ENCODE measurements around the gene HOOK2. TPM values are rescaled to one million over a fixed set of nuclear protein-coding genes. Genes with fewer than 3 reads are reported as not detected.

HOOK2 gene
- total RNA-seq, 1 donor from 2014 or later, result 65.3 TPM

DNA sequence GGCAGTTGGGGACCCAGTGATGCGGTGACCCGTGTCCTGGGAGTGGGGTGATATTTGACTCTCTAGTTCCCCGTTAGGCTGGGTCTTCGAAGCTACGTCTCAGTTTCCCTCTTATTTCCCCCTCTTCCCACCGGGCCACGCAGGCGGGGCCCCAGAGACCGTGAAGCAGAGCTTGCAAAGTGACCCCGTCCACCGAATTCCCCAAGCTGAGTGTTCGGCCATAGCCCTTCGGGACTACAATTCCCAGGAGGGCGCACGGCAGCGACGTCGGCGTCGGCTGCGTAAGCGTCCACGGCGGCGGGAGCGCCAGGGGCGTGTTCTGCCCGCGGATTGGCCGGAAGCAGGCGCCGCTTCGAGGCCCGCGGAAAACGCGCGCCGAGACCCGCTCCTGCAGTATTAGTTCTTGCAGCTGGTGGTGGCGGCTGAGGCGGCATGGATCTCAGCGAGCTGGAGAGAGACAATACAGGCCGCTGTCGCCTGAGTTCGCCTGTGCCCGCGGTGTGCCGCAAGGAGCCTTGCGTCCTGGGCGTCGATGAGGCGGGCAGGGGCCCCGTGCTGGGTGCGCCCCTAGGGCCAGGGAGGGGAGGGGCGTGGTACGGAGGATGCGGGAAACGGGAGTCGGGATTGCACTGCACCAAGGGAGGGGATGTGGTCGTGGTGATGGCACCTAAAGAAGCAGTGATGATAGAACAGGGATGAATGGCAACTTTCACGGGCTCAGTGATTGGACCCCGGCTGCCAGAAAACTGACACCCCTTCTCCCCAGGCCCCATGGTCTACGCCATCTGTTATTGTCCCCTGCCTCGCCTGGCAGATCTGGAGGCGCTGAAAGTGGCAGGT, 31.1 kb upstream of the HOOK2 start, which contains the start of gene RNASEH2A:
RNASEH2A (plus strand) TSS at position 343 of the 840 bp plus-strand sequence; CDS start at position 433, 90 bp downstream.
- Histone ChIP-seq H3K4me3 (peak within 1 kb of the TSS; percentile 67), H3K4me1 (peaks cover 15% of the 10 kb centered on the region), H3K27ac (peak within 1 kb of the TSS; percentile 32), H3K9me3 (no peaks in the 10 kb centered on the region), H3K27me3 (no peaks in the 10 kb centered on the region), H3K36me3 (peaks cover 8% of the 10 kb centered on the region)
- ATAC-seq, result peak; percentile 93
- DNase-seq, result peak; percentile 95
- intact Hi-C loops (cut with DNase I), result no loop called here
- TF ChIP-seq, protein P1, sequence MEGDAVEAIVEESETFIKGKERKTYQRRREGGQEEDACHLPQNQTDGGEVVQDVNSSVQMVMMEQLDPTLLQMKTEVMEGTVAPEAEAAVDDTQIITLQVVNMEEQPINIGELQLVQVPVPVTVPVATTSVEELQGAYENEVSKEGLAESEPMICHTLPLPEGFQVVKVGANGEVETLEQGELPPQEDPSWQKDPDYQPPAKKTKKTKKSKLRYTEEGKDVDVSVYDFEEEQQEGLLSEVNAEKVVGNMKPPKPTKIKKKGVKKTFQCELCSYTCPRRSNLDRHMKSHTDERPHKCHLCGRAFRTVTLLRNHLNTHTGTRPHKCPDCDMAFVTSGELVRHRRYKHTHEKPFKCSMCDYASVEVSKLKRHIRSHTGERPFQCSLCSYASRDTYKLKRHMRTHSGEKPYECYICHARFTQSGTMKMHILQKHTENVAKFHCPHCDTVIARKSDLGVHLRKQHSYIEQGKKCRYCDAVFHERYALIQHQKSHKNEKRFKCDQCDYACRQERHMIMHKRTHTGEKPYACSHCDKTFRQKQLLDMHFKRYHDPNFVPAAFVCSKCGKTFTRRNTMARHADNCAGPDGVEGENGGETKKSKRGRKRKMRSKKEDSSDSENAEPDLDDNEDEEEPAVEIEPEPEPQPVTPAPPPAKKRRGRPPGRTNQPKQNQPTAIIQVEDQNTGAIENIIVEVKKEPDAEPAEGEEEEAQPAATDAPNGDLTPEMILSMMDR (IDR thresholded peaks at IDR 0.05), result no peak

DNA sequence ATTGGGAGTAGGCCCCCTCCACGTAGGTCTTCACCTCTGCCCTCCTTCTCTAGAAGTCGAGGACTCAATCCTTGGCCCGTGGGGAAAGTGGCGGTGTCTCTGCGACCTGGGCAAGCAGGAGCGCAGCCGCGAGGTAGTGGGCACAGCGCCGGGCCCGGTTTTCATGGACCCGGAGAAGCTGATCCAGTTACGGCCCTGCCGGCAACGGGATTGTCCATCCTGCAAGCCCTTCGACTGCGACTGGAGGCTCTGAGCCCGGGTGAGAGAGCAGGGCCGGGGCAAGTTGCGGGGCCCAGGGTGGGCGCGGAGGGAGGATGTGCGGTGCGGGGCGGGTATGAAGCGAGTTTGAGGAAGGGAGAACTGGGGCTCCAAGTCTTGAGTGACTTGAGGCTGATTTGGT, 28.7 kb upstream of the HOOK2 start:
- Histone ChIP-seq H3K27ac (no peak overlapping the region), H3K4me1 (peaks cover 22% of the 10 kb centered on the region)
- intact Hi-C loops (cut with DNase I), result no loop called here

DNA sequence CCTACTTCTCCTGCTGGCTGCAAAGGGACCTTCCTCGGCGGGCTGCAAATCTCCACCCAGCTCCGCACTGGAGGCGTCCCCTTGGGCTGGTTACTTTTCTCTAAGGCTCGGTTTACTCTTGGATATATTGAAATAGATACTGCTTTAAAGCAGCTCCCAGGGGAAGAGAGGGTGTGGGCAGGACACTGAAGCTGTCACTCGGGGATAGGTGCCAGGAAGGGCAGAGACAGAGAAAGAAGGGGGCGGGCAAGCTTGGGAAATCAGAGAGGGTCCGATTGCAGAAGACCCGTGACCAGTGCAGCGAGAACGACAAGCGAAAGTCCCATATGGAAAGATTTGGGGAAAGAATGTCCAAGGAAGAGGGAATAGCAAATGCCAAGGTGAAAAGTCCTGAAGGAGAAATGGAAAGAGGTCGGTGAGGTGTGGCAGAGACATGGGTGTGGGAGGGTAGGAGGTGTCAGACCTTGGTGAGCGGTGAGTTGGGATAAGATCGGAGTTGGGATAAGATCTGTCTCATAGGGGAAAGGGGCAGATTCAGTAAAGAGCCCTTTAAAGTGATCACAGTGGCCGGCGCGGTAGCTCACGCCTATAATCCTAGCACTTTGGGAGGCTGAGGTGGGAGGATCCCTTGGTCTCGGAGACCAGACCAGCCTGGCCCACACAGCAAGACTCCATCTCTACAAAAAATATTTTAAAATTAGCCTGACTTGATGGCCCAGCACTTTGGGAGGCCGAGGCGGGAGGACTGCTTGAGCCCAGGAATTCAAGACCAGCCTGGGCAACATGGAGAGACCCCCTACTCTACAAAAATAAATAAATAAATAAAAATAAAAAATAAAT, 27.1 kb upstream of the HOOK2 start:
- Histone ChIP-seq H3K27ac (peak overlapping the region; percentile 68), H3K4me3 (peak overlapping the region; percentile 90), H3K27me3 (no peaks in the 10 kb centered on the region), H3K9me3 (no peaks in the 10 kb centered on the region), H3K4me1 (peaks cover 22% of the 10 kb centered on the region), H3K36me3 (peaks cover 18% of the 10 kb centered on the region)
- TF ChIP-seq, protein P1 (IDR thresholded peaks at IDR 0.05), result no peak
- DNase-seq (no peak), ATAC-seq (no peak)
- intact Hi-C loops (cut with DNase I), result no loop called here

More for the DNA sequence above, 28.7 kb upstream of the HOOK2 start:
- Histone ChIP-seq H3K4me3 (no peak overlapping the region), H3K9me3 (no peaks in the 10 kb centered on the region), H3K36me3 (peaks cover 10% of the 10 kb centered on the region), H3K27me3 (no peaks in the 10 kb centered on the region)
- TF ChIP-seq, protein P1 (IDR thresholded peaks at IDR 0.05), result no peak
- no peak for ATAC-seq
- DNase-seq, result no peak

DNA sequence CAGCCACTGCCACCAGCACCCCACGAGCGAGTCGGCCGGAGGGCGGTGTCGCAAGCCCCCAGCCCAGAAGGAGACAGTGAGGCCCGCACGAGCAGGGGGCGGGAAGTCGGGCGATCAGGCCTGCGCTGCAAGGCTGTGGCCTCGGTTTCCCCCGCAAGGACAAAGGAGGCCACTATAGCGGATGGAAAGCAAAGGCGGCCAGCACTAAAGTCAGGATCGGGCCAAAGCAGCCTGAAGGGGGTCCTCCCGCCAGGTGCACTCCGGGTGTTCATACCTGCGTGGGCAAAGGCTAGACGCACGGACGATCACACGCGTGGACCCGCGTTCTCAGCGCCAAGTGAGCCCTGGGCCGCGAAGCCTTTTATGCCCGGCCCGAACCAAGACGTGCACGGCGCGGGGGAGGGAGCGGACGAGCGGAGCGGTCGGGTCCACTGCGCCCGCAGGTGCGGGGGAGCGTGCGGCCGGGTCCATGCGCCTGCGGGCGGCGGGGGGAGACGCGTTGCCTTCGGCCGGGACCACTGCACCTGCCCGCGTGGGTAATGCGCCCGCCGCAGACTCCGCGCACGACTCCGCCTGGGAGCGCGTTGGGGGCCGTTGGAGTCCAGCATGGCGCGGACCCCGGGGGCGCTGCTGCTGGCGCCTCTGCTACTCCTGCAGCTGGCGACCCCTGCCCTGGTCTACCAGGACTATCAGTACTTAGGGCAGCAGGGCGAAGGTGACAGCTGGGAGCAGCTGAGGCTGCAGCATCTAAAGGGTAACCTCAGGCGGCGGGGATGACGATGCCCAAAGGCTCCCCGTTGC, 26.3 kb upstream of the HOOK2 start, which contains the start of the genes PRDX2 and THSD8:
PRDX2 (minus strand) TSS at position 335 of the 801 bp plus-strand sequence. CDS start 539 bp downstream, outside the sequence.
THSD8 (plus strand) TSS at position 604 of the 801 bp plus-strand sequence; CDS start at position 607, 3 bp downstream.
- peak within 1 kb of the TSS; percentile 68 for H3K27ac ChIP-seq
- peaks cover 18% of the 10 kb centered on the region for H3K36me3 ChIP-seq
- DNase-seq, result peak; percentile 92
- peak; percentile 91 for ATAC-seq
- TF ChIP-seq, protein P1 (IDR thresholded peaks at IDR 0.05), result no peak
- H3K9me3 ChIP-seq, result no peaks in the 10 kb centered on the region
- intact Hi-C loops (cut with DNase I), result no loop called here
- H3K4me3 ChIP-seq, result peak within 1 kb of the TSS; percentile 90
- H3K27me3 ChIP-seq, result no peaks in the 10 kb centered on the region
- peaks cover 16% of the 10 kb centered on the region for H3K4me1 ChIP-seq
